RPMI8226 (cell line): ENCODE measurements around the gene RHBDD3.
"Not testable (repeated sequence)": the region's sequence is repeated elsewhere in the genome, so short reads cannot be mapped to it uniquely, and the experiment has no call there.

Source experiments
- DNase-seq: peaks from one replicate; pipeline ENCODE4 v3.0.0-alpha.2; 2015

The RHBDD3 gene

GRCh38 chr22:29245626-29246385 is 22.0 kb downstream of the RHBDD3 start:
- DNase-seq = peak; percentile 70

GRCh38 chr22:29244785-29245625 is 22.8 kb downstream of the RHBDD3 start:
- no peak for DNase-seq

DNA sequence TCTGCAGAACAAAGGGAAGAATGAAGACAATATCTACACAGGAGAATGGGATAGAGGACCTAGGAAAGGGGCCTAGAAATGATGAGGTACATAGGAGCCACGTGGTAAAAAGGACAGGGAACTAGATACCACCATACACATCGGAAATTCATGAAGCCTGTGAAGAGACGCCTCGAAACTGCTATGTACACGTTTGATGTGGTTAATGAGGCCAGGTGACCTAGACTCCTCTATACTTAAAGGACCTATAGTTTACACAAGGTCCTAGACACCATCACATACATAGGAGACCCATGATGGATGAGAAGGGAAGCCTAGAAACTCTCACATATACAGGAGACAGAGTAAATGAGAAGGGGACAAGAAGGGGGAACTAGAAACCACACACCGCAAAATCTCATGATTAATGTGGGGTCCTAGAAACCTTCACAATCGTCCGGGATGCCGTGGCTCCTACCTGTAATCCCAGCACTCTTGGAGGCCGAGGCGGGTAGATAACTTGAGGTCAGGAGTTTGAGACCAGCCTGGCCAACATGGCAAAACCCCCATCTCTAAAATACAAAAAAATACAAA is 23.8 kb downstream of the RHBDD3 start:
- no peak for DNase-seq

- DNase-seq = not testable (repeated sequence)
These were observed 27.3 kb downstream of the RHBDD3 start for GRCh38 chr22:29240481-29240880.

- DNase-seq = no peak
These were observed 34.4 kb downstream of the RHBDD3 start for GRCh38 chr22:29233277-29233877.

DNA sequence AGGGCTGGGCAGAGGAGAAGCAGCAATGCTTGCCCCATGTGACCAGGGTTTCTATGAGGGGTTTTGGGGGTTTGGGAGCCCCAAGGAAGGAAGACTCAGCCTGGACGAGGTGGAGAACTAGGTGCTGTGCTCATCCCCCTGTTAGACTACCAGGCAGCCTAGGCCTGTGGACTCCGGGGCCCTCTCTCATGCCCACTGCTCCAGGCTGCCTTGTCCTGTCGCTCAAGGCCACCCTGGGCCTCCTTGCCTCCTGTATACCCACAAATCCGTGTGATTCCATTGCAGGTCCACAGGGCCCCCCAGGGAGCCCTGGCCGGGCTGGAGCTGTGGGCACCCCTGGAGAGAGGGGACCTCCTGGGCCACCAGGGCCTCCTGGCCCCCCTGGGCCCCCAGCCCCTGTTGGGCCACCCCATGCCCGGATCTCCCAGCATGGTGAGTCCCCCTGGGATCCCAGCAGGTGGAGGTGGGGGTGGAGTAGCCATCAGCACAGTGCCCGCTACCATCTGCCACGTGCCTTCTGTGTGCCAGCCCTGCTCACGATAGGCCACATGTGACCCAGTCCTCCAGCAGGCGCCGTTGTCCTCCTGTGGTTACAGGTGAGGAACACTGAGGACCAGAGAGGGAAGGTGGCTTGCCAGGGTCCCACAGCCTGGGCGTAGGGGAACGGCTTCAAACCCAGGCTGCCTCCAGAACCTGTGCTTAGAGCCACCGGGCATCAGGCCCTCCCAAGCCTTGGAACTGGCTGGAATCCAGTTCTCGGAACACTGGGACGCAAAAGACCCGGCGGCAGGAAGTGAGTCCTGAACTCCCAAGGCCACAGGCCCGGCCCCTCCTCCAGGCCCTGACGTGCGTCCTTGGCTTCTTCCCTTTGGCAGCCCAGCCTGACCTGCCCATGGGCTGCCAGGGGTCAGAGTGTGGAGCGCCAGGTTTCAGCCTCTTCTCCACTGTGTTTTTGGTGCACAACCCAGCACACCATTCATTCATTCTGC is 35.5 kb downstream of the RHBDD3 start:
- DNase-seq = no peak

DNA sequence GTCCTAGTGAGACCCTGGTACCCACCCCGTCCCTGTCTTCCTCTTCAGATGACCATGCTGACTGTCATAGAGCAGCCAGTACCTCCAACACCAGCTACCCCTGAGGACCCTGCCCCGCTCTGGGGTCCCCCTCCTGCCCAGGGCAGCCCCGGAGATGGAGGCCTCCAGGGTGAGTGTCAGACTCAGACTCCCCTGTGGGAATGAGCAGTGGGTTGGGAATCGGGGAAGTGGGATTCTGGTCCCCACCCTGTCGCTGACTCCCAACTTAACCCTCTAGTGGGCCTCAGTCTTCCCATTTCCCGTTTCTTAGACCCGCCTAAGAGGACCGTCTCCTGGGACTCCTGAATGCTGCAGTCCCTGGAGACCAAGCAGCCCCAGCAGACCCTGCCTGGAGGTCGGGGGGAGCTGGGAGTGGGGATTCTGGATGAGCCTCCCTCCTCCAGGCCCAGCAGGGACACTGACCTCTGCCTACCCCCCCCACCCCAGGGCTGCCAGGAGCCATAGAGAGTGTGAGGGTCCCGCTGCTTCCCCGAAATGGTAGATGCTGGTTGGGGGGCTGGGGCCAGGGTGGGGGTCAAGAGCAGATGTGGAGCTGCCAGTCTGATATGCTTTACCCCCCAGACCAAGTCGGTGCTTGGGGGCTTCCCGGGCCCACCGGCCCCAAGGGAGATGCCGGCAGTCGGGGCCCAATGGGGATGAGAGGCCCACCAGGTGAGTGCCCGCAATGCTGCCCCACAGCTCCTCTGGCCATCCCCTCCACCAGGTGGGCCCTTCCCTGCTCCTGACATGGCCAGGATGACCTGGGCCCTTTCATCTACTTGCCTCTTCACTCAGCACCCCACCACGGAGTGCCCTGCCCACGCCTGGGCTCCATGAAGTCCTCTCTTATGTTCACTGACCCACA is 36.6 kb downstream of the RHBDD3 start:
- no peak for DNase-seq

- DNase-seq = no peak
These were observed 41.3 kb downstream of the RHBDD3 start for GRCh38 chr22:29226351-29226981.

GRCh38 chr22:29225422-29226090 is 42.2 kb downstream of the RHBDD3 start:
- DNase-seq = peak; percentile 86

- no peak for DNase-seq
These were observed 42.8 kb downstream of the RHBDD3 start for GRCh38 chr22:29224859-29225410.

- DNase-seq = no peak
These were observed 43.5 kb downstream of the RHBDD3 start for GRCh38 chr22:29224121-29224858.

GRCh38 chr22:29219881-29220670 is 47.7 kb downstream of the RHBDD3 start:
- DNase-seq = no peak

DNA sequence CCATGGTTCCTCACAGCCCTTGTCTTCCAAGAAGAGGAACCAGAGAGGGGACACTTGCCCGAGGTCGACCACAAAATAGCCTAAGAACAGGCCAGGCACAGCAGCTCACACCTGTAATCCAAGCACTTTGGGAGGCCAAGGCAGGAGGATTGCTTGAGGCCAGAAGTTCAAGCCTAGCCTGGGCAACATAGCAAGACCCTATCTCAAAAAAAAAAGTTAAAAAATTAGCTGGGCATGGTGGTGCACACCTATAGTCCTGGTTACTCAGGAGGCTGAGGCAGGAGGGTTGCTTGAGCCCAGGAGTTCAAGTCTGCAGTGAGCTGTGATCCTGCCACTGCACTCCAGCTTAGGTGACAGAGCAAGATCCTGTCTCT is 48.4 kb downstream of the RHBDD3 start:
- DNase-seq = not testable (repeated sequence)

- DNase-seq = no peak
These were observed 48.9 kb downstream of the RHBDD3 start for GRCh38 chr22:29218758-29219408.

GRCh38 chr22:29217827-29218757 is 49.7 kb downstream of the RHBDD3 start:
- no peak for DNase-seq
